Karpas-422 (cell line): Measurements from ENCODE around the gene HMGN4. TPM values are rescaled to one million over a fixed set of nuclear protein-coding genes. Genes with fewer than 3 reads are reported as not detected.
A peak's percentile ranks its signal among the peaks of the same experiment; 100 is the strongest.

Experiments
- DNase-seq: peaks from one replicate; pipeline ENCODE4 v3.0.0-alpha.2; 2015
- H2AFZ ChIP-seq: fragments of 200-600 bp; sonication (generic); 2 replicates; pipeline ENCODE4 v1.6.1; 2014; ENCODE audit warnings: antibody characterized with exemption, low read length, mixed read lengths
- H3K27ac ChIP-seq: fragments of 200-600 bp; sonication (generic); 2 replicates; pipeline ENCODE4 v1.5.1; 2014; ENCODE audit warnings: mild to moderate bottlenecking, low read length, moderate library complexity
- H3K27me3 ChIP-seq: fragments of 200-600 bp; sonication (generic); 2 replicates; pipeline ENCODE4 v1.6.1; 2014; ENCODE audit warnings: low read length, mixed read lengths
- H3K36me3 ChIP-seq: fragments of 200-600 bp; sonication (generic); 2 replicates; pipeline ENCODE4 v1.6.1; 2014; ENCODE audit warnings: low read length, mixed read lengths; ENCODE audit not compliant: insufficient read depth
- H3K4me1 ChIP-seq: fragments of 200-600 bp; sonication (generic); 2 replicates; pipeline ENCODE4 v1.6.1; 2014; ENCODE audit warnings: mild to moderate bottlenecking, low read length, mixed read lengths
- H3K4me2 ChIP-seq: fragments of 200-600 bp; sonication (generic); 2 replicates; pipeline ENCODE4 v1.6.1; 2014; ENCODE audit warnings: low read length, low read depth, mild to moderate bottlenecking; ENCODE audit not compliant: poor library complexity, severe bottlenecking
- H3K4me3 ChIP-seq: fragments of 200-600 bp; sonication (generic); 2 replicates; pipeline ENCODE4 v1.5.1; 2014; ENCODE audit warnings: mild to moderate bottlenecking, antibody characterized with exemption, low read length, mixed read lengths
- H3K79me2 ChIP-seq: fragments of 200-600 bp; sonication (generic); 2 replicates; pipeline ENCODE4 v1.6.1; 2014; ENCODE audit warnings: mild to moderate bottlenecking, low read length, mixed read lengths
- H3K9ac ChIP-seq: fragments of 200-600 bp; sonication (generic); 2 replicates; pipeline ENCODE4 v1.6.0; 2014; ENCODE audit warnings: low read length
- H3K9me2 ChIP-seq: fragments of 200-600 bp; sonication (generic), shearing (Covaris generic); replicated peaks from 2 replicates; pipeline ENCODE4 v1.6.0; 2014; ENCODE audit warnings: mild to moderate bottlenecking, low read length, moderate library complexity; ENCODE audit not compliant: insufficient read depth
- H3K9me3 ChIP-seq: fragments of 300-700, 200-600 bp; sonication (generic); 2 replicates; pipeline ENCODE4 v1.6.1; 2014; ENCODE audit warnings: low read length, mixed read lengths
- H4K20me1 ChIP-seq: fragments of 200-600 bp; sonication (generic); 2 replicates; pipeline ENCODE4 v1.6.1; 2014; ENCODE audit warnings: mild to moderate bottlenecking, antibody characterized with exemption, low read length, low read depth; ENCODE audit not compliant: insufficient read depth
- total RNA-seq: library from RNA; depleted of rRNA; stranded (reverse); fragments of >200 nt; shearing (Covaris generic); gene quantifications from 2 replicates; pipeline ENCODE4 v1.2.3, GENCODE V29; 2014; ENCODE audit warnings: low replicate concordance

Gene HMGN4
- total RNA-seq, 1 experiment from 2014 or later: 103 TPM

DNA sequence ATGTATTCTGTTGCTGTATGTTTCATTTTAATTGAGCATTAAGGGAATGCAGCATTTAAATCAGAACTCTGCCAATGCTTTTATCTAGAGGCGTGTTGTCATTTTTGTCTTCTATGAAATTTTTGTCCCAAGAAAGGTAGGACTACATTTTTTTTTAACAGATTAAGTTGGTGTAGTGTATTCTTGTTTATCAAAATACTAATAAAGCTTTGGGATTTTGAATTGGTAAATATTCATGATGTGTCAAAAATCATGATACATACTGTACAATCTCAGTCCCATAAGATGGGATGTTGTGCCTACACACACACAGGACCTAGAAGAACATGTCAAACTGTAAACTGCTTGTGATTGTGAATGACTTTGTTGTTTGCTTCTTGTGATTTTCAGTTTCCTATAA lies 11.2 kb upstream of the HMGN4 start:
- no peaks in the 10 kb centered on the region for H3K9me3 ChIP-seq
- no peaks in the 10 kb centered on the region for H3K27me3 ChIP-seq
- H3K79me2 ChIP-seq: no peaks in the 10 kb centered on the region
- H3K9ac ChIP-seq: no peak overlapping the region
- no peak overlapping the region for H2AFZ ChIP-seq
- H3K4me2 ChIP-seq: no peak overlapping the region
- peaks cover under 1% of the 10 kb centered on the region for H3K4me1 ChIP-seq
- no peak overlapping the region for H3K4me3 ChIP-seq
- no peak for DNase-seq
- no peaks in the 10 kb centered on the region for H3K36me3 ChIP-seq
- H4K20me1 ChIP-seq: no peaks in the 10 kb centered on the region
- no peaks in the 10 kb centered on the region; the same call in 1 of the 2 replicates for H3K9me2 ChIP-seq
- no peak overlapping the region for H3K27ac ChIP-seq

DNA sequence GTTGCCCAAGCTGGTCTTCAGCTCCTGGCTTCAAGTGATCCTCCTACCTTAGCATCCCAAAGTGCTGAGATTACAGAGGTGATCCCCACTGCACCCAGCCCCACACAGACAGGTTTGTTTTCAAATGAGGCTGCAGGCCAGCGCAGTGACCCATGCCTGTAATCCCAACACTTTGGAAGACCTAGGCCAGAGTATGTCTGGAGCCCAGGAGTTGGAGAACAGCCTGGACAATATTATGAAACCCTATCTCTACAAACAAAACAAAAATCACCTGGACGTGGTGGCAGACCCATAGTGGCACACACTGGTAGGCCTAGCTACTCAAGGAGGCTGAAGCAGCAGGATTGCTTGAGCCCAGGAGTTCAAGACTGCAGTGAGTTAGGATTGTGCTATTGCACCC lies 8.0 kb upstream of the HMGN4 start:
- Histone ChIP-seq H3K4me1 (peaks cover 21% of the 10 kb centered on the region), H3K4me3 (no peak overlapping the region), H4K20me1 (no peaks in the 10 kb centered on the region), H3K9me3 (no peaks in the 10 kb centered on the region), H3K9me2 (no peaks in the 10 kb centered on the region; the same call in 1 of the 2 replicates), H3K27me3 (no peaks in the 10 kb centered on the region), H3K27ac (no peak overlapping the region), H3K79me2 (no peaks in the 10 kb centered on the region), H3K4me2 (no peak overlapping the region), H3K9ac (no peak overlapping the region), H2AFZ (no peak overlapping the region), H3K36me3 (no peaks in the 10 kb centered on the region)
- no peak for DNase-seq

DNA sequence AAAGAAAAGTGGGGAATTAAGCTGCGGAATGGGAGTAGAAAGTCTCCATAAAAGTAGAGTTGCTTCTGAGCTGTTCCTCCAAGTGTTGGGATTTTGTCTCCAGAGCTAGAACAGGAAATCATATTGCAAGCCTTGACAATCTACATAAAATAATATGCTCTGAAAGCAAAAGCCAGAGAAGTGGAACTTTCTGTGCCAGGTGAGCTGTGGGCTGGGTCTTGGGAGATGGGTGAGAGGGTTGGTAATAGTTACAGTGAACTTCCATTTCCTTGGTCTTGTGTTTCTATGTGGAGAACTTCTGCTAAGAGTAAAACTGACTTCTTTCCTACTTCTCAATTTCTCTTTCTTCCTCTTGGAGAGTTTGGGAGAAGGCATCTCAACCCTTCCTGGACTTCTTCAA lies 6.3 kb upstream of the HMGN4 start:
- Histone ChIP-seq H3K4me2 (peak overlapping the region; percentile 94), H3K27me3 (no peaks in the 10 kb centered on the region), H3K9me2 (no peaks in the 10 kb centered on the region; the same call in 1 of the 2 replicates), H4K20me1 (no peaks in the 10 kb centered on the region), H3K4me3 (0 out of 2 replicates have a peak overlapping the region, but pooled peaks have one; percentile 77), H3K36me3 (no peaks in the 10 kb centered on the region), H3K9me3 (no peaks in the 10 kb centered on the region), H2AFZ (peak overlapping the region; percentile 24), H3K27ac (no peak overlapping the region), H3K4me1 (peaks cover 36% of the 10 kb centered on the region), H3K9ac (no peak overlapping the region), H3K79me2 (no peaks in the 10 kb centered on the region)
- DNase-seq: no peak

DNA sequence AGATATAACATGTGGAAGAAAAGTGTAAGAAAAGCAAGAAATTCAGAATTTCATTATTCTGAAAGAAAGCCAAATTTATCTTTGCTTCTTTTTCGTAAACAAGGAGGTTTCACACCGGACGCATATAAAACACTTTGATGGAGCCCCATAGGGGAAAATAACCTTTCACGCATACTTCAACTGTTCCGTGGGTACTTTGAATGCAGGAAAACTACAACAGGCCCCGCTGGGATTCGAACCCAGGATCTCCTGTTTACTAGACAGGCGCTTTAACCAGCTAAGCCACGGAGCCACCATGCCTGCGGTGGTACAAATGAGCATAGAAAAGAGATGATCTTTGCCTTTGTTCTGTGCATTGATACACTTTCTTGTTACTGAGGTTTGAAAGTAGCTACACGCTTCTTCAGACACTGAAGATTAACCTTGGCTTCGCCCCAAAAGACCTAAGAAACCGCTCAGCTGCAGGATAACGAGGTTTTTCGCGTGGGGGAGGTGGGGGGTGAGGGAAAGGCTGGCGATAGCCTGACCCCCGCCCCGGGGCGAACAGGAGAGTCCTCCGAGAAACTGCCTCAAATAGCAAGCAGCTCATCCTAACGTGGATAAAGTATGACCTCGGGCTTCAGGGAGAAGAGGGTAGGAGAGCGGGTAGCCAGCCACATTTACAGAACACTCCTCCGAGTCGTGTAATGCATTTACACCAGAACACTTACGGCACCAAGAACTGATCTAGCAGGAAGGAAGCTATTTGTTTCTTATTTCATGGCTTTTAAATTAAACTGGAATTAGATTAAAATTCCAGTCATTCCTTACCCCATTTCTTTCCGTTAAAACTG lies 5.3 kb upstream of the HMGN4 start:
- H3K9me3 ChIP-seq: no peaks in the 10 kb centered on the region
- peak overlapping the region; percentile 94 for H3K4me2 ChIP-seq
- H3K27ac ChIP-seq: peak overlapping the region; percentile 67
- peak overlapping the region; percentile 97 for H2AFZ ChIP-seq
- H4K20me1 ChIP-seq: no peaks in the 10 kb centered on the region
- H3K9ac ChIP-seq: peak overlapping the region; percentile 78
- H3K36me3 ChIP-seq: no peaks in the 10 kb centered on the region
- H3K4me1 ChIP-seq: peaks cover 39% of the 10 kb centered on the region
- H3K27me3 ChIP-seq: no peaks in the 10 kb centered on the region
- peak; percentile 96 for DNase-seq
- no peaks in the 10 kb centered on the region; the same call in 1 of the 2 replicates for H3K9me2 ChIP-seq
- H3K4me3 ChIP-seq: peak overlapping the region; percentile 77
- H3K79me2 ChIP-seq: no peaks in the 10 kb centered on the region

DNA sequence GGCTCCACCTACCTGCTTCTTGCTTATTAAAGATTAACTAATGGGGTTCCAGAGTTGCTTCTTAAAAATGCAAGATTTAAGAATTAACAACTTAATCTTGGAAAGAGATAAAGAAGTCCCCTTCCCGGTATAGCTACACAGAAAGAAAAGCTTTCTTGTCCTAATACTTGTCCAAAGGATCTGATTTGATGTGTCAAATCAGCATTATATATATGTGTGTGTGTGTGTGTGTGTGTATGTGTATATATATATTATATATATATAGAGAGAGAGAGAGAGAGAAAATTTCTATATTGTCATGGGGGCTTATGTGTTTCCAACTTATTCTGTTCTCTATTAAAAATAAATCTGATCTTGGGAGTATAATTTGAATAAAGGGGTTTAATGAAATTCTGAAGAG lies 4.6 kb upstream of the HMGN4 start:
- Histone ChIP-seq H3K4me3 (peak overlapping the region; percentile 77), H2AFZ (peak overlapping the region; percentile 97), H3K9me2 (no peaks in the 10 kb centered on the region; the same call in 1 of the 2 replicates), H3K9ac (peak overlapping the region; percentile 78), H3K4me2 (peak overlapping the region; percentile 94), H3K79me2 (peaks cover 4% of the 10 kb centered on the region), H3K9me3 (no peaks in the 10 kb centered on the region), H4K20me1 (no peaks in the 10 kb centered on the region), H3K27me3 (no peaks in the 10 kb centered on the region), H3K4me1 (peaks cover 39% of the 10 kb centered on the region), H3K27ac (peak overlapping the region; percentile 67), H3K36me3 (no peaks in the 10 kb centered on the region)
- DNase-seq: no peak

DNA sequence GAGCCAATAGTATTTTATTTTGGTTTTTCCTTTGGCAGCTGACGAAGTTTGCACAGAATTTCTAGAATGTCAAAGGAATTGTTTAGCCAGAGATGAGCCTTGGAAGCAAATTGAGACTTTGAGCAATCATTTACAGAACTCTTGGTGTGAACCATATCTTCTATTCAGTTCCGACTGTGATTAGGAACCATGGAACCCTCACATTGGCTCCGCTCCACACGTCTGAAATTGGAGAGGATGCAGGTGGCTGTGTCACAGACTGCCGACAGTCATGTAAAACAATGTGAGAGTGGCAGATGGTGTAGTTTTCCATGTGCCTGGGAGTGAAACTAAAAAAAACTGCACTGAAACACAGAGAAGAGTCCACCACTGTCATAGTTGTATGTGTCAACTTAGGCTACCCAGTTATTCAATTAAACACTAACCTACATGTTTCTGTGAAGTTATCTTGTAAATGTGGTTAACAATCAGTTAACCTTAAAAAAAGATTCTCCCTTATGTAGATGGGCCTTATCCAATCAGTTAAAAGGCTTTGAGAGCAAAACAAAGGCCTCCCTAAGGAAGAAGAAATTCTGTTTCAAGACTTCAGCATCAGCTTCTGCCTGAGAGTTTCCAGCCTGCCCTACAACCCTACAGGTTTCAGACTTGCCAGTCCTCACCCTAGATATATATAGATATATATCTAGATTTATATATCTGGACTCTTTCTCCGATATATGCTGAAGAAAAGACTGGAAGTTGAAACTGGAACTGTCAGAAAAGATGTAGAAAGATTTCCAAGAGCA lies 3.3 kb upstream of the HMGN4 start:
- Histone ChIP-seq H3K4me1 (peaks cover 48% of the 10 kb centered on the region), H3K4me2 (no peak overlapping the region), H3K27me3 (no peaks in the 10 kb centered on the region), H2AFZ (peak overlapping the region; percentile 31), H3K9ac (no peak overlapping the region), H3K36me3 (no peaks in the 10 kb centered on the region), H3K9me3 (no peaks in the 10 kb centered on the region), H4K20me1 (no peaks in the 10 kb centered on the region), H3K9me2 (no peaks in the 10 kb centered on the region; the same call in 1 of the 2 replicates), H3K79me2 (peaks cover 18% of the 10 kb centered on the region), H3K4me3 (no peak overlapping the region), H3K27ac (peak overlapping the region; percentile 13)
- no peak for DNase-seq

DNA sequence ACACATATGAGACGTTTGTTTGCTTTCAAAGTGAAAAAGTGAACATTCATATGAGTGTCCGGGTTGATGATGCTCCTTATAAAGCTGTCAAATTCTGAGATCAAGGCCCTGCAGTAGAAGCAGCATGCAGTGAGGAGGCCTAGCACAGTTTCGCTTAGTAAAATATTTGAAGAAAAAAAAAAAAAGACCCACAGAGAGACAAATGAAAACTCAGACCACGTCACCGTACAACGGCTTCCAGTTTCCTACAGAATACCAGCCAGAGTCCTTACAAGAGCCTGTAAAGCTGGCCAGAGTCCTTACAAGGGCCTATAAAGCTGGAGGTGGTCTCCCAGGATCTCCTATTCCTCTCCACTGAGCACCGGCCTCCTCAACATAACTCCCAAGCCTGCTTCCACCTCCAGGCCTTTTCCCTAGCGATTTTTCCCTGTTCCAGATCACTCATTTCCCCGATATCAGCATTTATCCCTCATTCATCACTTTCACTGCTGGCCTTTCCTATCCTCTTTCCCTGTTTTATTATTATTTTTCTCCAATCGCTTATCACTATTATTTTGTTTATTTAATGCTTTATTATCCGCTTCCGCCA lies 1.5 kb upstream of the HMGN4 start:
- 0 out of 2 replicates have a peak, but pooled peaks cover 4% of the 10 kb centered on the region for H3K36me3 ChIP-seq
- H3K79me2 ChIP-seq: peaks cover 33% of the 10 kb centered on the region
- H2AFZ ChIP-seq: peak overlapping the region; percentile 87
- peak; percentile 92 for DNase-seq
- peak overlapping the region; percentile 91 for H3K27ac ChIP-seq
- peak overlapping the region; percentile 91 for H3K4me3 ChIP-seq
- peak overlapping the region; percentile 94 for H3K9ac ChIP-seq
- H3K4me2 ChIP-seq: peak overlapping the region; percentile 92
- H3K4me1 ChIP-seq: peaks cover 55% of the 10 kb centered on the region
- no peaks in the 10 kb centered on the region for H3K27me3 ChIP-seq
- H3K9me2 ChIP-seq: no peaks in the 10 kb centered on the region
- H4K20me1 ChIP-seq: no peaks in the 10 kb centered on the region
- no peaks in the 10 kb centered on the region for H3K9me3 ChIP-seq
